ENCODE results near the gene HCST. TPM values are rescaled to one million over a fixed set of nuclear protein-coding genes. Genes with fewer than 3 reads are reported as not detected.
"Not testable (repeated sequence)": the region's sequence is repeated elsewhere in the genome, so short reads cannot be mapped to it uniquely, and the experiment has no call there.

Gene HCST
- total and polyA plus RNA-seq, 2 donors = 50.7 to 158 TPM

- DNase-seq (ENCODE audit: low read depth in 6 of 9, low spot score in 9 of 9) = no peak
- Histone ChIP-seq H3K4me3 (ENCODE audit: low read length in 2 of 2) (no peak overlapping the region), H3K27me3 (ENCODE audit: control insufficient read depth in 2 of 2, insufficient read depth in 1 of 2, low read length in 1 of 2) (peaks cover 38 to 83% of the 10 kb centered on the region in 2 donors), H3K9me3 (ENCODE audit: control insufficient read depth in 2 of 2, insufficient read depth in 1 of 2, low read length in 1 of 2) (peaks cover 0 to 3% of the 10 kb centered on the region in 2 donors), H3K27ac (ENCODE audit: low read depth in 1 of 2, low read length in 1 of 2) (no peak overlapping the region), H3K36me3 (ENCODE audit: control insufficient read depth in 2 of 2, insufficient read depth in 2 of 2, low read length in 1 of 2) (no peaks in the 10 kb centered on the region), H3K4me1 (ENCODE audit: control insufficient read depth in 2 of 2, insufficient read depth in 2 of 2, low read length in 2 of 2) (peaks cover 4 to 8% of the 10 kb centered on the region in 2 donors)
- WGBS = 15% methylated on average over 55 of the region's 55 CpGs
Measured at GRCh38 chr19:35860818-35861639, 41.3 kb upstream of the HCST start.

DNA sequence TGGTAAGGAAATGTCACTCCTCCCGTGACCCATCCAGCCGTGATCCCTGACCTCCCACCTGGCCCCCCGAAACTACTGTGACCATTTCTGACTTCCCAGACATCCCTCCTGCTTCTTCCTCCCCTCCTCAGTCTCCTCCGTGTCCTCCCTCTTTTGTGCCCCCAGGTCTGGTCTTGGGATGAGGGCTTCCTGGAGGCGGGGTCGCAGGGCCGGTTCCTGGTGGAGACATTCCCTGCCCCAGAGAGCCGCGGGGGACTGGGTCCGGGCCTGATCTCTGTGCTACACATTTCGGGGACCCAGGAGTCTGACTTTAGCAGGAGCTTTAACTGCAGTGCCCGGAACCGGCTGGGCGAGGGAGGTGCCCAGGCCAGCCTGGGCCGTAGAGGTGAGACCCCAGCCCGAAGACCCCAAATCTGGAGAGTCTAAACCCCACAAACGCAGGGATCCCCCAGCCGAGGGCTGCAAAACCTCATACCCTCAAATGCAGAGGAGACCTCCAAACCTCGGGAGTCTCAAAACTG, 40.6 kb upstream of the HCST start:
- peaks cover 42 to 83% of the 10 kb centered on the region in 2 donors for H3K27me3 ChIP-seq (ENCODE audit: control insufficient read depth in 2 of 2, insufficient read depth in 1 of 2, low read length in 1 of 2)
- WGBS = 55% methylated on average over 19 of the region's 19 CpGs
- peaks cover 0 to under 1% of the 10 kb centered on the region in 2 donors for H3K9me3 ChIP-seq (ENCODE audit: control insufficient read depth in 2 of 2, insufficient read depth in 1 of 2, low read length in 1 of 2)
- no peak for DNase-seq (ENCODE audit: low read depth in 6 of 9, low spot score in 9 of 9)
- no peak overlapping the region for H3K4me3 ChIP-seq (ENCODE audit: low read length in 2 of 2)
- peaks cover 0 to 2% of the 10 kb centered on the region in 2 donors for H3K4me1 ChIP-seq (ENCODE audit: control insufficient read depth in 2 of 2, insufficient read depth in 2 of 2, low read length in 2 of 2)
- H3K36me3 ChIP-seq (ENCODE audit: control insufficient read depth in 2 of 2, insufficient read depth in 2 of 2, low read length in 1 of 2) = no peaks in the 10 kb centered on the region
- no peak overlapping the region for H3K27ac ChIP-seq (ENCODE audit: low read depth in 1 of 2, low read length in 1 of 2)

DNA sequence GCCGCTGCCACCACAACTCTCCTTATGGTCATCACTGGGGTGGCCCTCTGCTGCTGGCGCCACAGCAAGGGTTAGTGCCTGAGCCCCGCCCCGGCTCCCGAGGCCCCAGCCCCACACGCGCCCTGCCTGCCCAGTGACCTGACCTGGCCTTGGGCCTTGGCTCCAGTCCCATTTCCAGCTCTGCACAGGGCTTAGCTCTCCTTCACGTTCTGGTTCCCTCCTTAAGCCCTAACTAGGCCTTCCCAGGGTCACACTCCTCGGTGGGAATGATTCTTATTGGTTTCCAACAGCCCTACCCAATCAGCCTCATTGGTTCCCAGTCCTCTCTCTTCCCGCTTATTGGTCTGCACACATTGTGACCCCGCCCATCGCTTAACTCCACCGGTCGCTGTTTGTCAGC, 39.8 kb upstream of the HCST start:
- Histone ChIP-seq H3K9me3 (ENCODE audit: control insufficient read depth in 2 of 2, insufficient read depth in 1 of 2, low read length in 1 of 2) (no peaks in the 10 kb centered on the region), H3K36me3 (ENCODE audit: control insufficient read depth in 2 of 2, insufficient read depth in 2 of 2, low read length in 1 of 2) (no peaks in the 10 kb centered on the region), H3K4me3 (ENCODE audit: low read length in 2 of 2) (no peak overlapping the region), H3K27me3 (ENCODE audit: control insufficient read depth in 2 of 2, insufficient read depth in 1 of 2, low read length in 1 of 2) (peaks cover 47 to 83% of the 10 kb centered on the region in 2 donors), H3K27ac (ENCODE audit: low read depth in 1 of 2, low read length in 1 of 2) (no peak overlapping the region), H3K4me1 (ENCODE audit: control insufficient read depth in 2 of 2, insufficient read depth in 2 of 2, low read length in 2 of 2) (no peaks in the 10 kb centered on the region)
- DNase-seq (ENCODE audit: low read depth in 6 of 9, low spot score in 9 of 9) = no peak
- WGBS = 92% methylated on average over 14 of the region's 14 CpGs

- WGBS = 94% methylated on average over 5 of the region's 5 CpGs
- no peaks in the 10 kb centered on the region for H3K9me3 ChIP-seq (ENCODE audit: control insufficient read depth in 2 of 2, insufficient read depth in 1 of 2, low read length in 1 of 2)
- H3K4me3 ChIP-seq (ENCODE audit: low read length in 2 of 2) = no peak overlapping the region
- no peaks in the 10 kb centered on the region for H3K4me1 ChIP-seq (ENCODE audit: control insufficient read depth in 2 of 2, insufficient read depth in 2 of 2, low read length in 2 of 2)
- H3K27me3 ChIP-seq (ENCODE audit: control insufficient read depth in 2 of 2, insufficient read depth in 1 of 2, low read length in 1 of 2) = peaks cover 48 to 83% of the 10 kb centered on the region in 2 donors
- no peak for DNase-seq (ENCODE audit: low read depth in 6 of 9, low spot score in 9 of 9)
- no peaks in the 10 kb centered on the region for H3K36me3 ChIP-seq (ENCODE audit: control insufficient read depth in 2 of 2, insufficient read depth in 2 of 2, low read length in 1 of 2)
- H3K27ac ChIP-seq (ENCODE audit: low read depth in 1 of 2, low read length in 1 of 2) = no peak overlapping the region
Measured at GRCh38 chr19:35863018-35863417, 39.3 kb upstream of the HCST start.

GRCh38 chr19:35868172-35868822, 34.0 kb upstream of the HCST start, which contains the start of gene APLP1:
Gene APLP1 (plus strand): TSS chr19:35868574. CDS start chr19:35868637, 63 bp downstream.
- Histone ChIP-seq H3K36me3 (ENCODE audit: control insufficient read depth in 2 of 2, insufficient read depth in 2 of 2, low read length in 1 of 2) (no peaks in the 10 kb centered on the region), H3K27ac (ENCODE audit: low read depth in 1 of 2, low read length in 1 of 2) (no peak within 1 kb of the TSS), H3K4me3 (ENCODE audit: low read length in 2 of 2) (peak within 1 kb of the TSS in 1 of 2 donors; percentile 42), H3K9me3 (ENCODE audit: control insufficient read depth in 2 of 2, insufficient read depth in 1 of 2, low read length in 1 of 2) (no peaks in the 10 kb centered on the region), H3K27me3 (ENCODE audit: control insufficient read depth in 2 of 2, insufficient read depth in 1 of 2, low read length in 1 of 2) (peaks cover 26 to 69% of the 10 kb centered on the region in 2 donors), H3K4me1 (ENCODE audit: control insufficient read depth in 2 of 2, insufficient read depth in 2 of 2, low read length in 2 of 2) (peaks cover 6 to 12% of the 10 kb centered on the region in 2 donors)
- peak in 1 of 9 donors; percentile 37 for DNase-seq (ENCODE audit: low read depth in 6 of 9, low spot score in 9 of 9)
- WGBS = 2% methylated on average over 60 of the region's 60 CpGs

- no peak overlapping the region for H3K27ac ChIP-seq (ENCODE audit: low read depth in 1 of 2, low read length in 1 of 2)
- peak overlapping the region in 1 of 2 donors; percentile 42 for H3K4me3 ChIP-seq (ENCODE audit: low read length in 2 of 2)
- DNase-seq (ENCODE audit: low read depth in 6 of 9, low spot score in 9 of 9) = no peak
- H3K27me3 ChIP-seq (ENCODE audit: control insufficient read depth in 2 of 2, insufficient read depth in 1 of 2, low read length in 1 of 2) = peaks cover 26 to 69% of the 10 kb centered on the region in 2 donors
- peaks cover 6 to 12% of the 10 kb centered on the region in 2 donors for H3K4me1 ChIP-seq (ENCODE audit: control insufficient read depth in 2 of 2, insufficient read depth in 2 of 2, low read length in 2 of 2)
- H3K9me3 ChIP-seq (ENCODE audit: control insufficient read depth in 2 of 2, insufficient read depth in 1 of 2, low read length in 1 of 2) = no peaks in the 10 kb centered on the region
- no peaks in the 10 kb centered on the region for H3K36me3 ChIP-seq (ENCODE audit: control insufficient read depth in 2 of 2, insufficient read depth in 2 of 2, low read length in 1 of 2)
- WGBS = 3% methylated on average over 15 of the region's 15 CpGs
Measured at GRCh38 chr19:35868823-35869326, 33.5 kb upstream of the HCST start.

- Histone ChIP-seq H3K27me3 (ENCODE audit: control insufficient read depth in 2 of 2, insufficient read depth in 1 of 2, low read length in 1 of 2) (peaks cover 26 to 70% of the 10 kb centered on the region in 2 donors), H3K4me3 (ENCODE audit: low read length in 2 of 2) (no peak overlapping the region), H3K27ac (ENCODE audit: low read depth in 1 of 2, low read length in 1 of 2) (no peak overlapping the region), H3K4me1 (ENCODE audit: control insufficient read depth in 2 of 2, insufficient read depth in 2 of 2, low read length in 2 of 2) (peaks cover 6 to 12% of the 10 kb centered on the region in 2 donors), H3K9me3 (ENCODE audit: control insufficient read depth in 2 of 2, insufficient read depth in 1 of 2, low read length in 1 of 2) (no peaks in the 10 kb centered on the region), H3K36me3 (ENCODE audit: control insufficient read depth in 2 of 2, insufficient read depth in 2 of 2, low read length in 1 of 2) (no peaks in the 10 kb centered on the region)
- 4% methylated on average over 51 of the region's 51 CpGs for WGBS
- DNase-seq (ENCODE audit: low read depth in 6 of 9, low spot score in 9 of 9) = peak in 7 of 9 donors; percentile 26 to 78 (median 54)
Measured at GRCh38 chr19:35869327-35870123, 32.8 kb upstream of the HCST start.

DNA sequence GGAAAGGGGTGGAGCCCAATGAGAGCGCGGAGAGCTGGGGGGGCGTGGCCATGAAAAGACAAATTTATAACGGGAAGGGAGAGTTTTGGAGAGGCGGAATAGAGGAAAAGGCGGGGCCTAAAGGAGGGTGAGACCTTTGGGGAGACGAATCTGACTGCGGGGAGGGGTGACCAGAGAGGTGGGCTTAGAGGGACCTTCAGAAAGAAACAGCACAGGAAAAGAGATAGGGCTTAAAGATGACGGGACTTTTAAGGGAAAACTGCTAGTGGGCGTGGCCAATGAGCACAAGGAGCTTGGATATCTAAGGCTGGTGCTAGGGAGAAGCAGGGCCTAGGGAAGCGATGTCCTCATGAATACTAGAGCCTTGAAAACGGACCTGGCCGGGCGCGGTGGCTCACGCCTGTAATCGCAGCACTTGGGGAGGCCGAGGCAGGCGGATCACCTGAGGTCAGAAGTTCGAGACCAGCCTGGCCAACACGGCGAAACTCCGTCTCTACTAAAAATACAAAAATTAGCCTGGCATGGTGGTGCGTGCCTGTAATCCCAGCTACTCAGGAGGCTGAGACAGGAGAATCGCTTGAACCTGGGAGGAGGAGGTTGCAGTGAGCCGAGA, 32.1 kb upstream of the HCST start:
- H3K4me1 ChIP-seq (ENCODE audit: control insufficient read depth in 2 of 2, insufficient read depth in 2 of 2, low read length in 2 of 2) = peaks cover 6 to 12% of the 10 kb centered on the region in 2 donors
- H3K27ac ChIP-seq (ENCODE audit: low read depth in 1 of 2, low read length in 1 of 2); H3K9me3 ChIP-seq (ENCODE audit: control insufficient read depth in 2 of 2, insufficient read depth in 1 of 2, low read length in 1 of 2); DNase-seq (ENCODE audit: low read depth in 6 of 9, low spot score in 9 of 9); H3K4me3 ChIP-seq (ENCODE audit: low read length in 2 of 2); H3K36me3 ChIP-seq (ENCODE audit: control insufficient read depth in 2 of 2, insufficient read depth in 2 of 2, low read length in 1 of 2): not testable (repeated sequence)
- 36% methylated on average over 26 of the region's 26 CpGs for WGBS
- peaks cover 26 to 66% of the 10 kb centered on the region in 2 donors for H3K27me3 ChIP-seq (ENCODE audit: control insufficient read depth in 2 of 2, insufficient read depth in 1 of 2, low read length in 1 of 2)
